GM12864 (cell line): ENCODE results near the gene TTC34.

Experiments used
- DNase-seq: peaks from one replicate; pipeline ENCODE4 v3.0.0-alpha.2; 2011; ENCODE audit warnings: low read depth
- H3K4me3 ChIP-seq: 2 replicates; pipeline ENCODE4 v1.5.1; 2011; ENCODE audit warnings: mild to moderate bottlenecking, low read depth, low read length, control low read depth
- CTCF ChIP-seq: IDR thresholded peaks from 2 replicates; pipeline ENCODE4 v1.5.1; 2011; ENCODE audit warnings: low read depth, mild to moderate bottlenecking, moderate library complexity, low read length, control low read depth, inconsistent platforms; ENCODE audit errors: missing control alignments

Gene TTC34

DNA sequence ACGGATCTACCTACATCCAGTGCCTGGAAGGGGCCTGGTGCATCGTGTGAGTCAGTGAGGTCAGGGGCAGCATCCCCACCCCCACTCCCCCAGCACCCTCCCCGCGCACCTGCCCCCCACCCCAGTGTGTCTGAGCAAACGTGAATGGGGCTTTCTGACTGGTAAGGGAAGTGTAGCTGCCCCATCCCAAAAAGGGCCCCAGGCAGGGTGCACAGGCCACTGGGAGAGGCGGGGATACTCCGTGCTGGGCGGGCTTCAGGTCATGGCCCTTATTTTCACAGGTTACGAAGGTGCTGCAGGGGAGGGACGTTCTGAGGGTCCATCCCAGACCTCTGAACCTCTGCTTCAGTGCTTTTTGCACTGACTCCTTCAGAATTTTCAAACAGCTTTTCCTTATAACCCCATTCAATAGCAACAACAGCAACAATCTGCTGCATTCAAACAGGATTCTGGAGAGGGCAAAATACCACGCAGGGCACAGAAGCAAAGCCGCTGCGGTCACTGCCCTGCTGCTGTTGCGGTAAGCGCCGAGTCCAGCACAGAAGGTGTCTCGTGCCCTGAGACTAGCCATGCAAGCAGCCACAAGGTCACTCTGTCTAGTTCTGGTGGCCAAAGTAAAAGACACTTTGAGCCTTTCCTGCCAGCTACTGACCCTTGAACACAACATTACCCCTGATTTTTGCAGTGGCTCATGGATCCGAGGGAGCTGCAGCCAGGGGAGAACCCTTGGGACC is 10.3 kb downstream of the TTC34 start:
- DNase-seq: no peak
- no peak overlapping the region for H3K4me3 ChIP-seq
- no peak for TF ChIP-seq CTCF

DNA sequence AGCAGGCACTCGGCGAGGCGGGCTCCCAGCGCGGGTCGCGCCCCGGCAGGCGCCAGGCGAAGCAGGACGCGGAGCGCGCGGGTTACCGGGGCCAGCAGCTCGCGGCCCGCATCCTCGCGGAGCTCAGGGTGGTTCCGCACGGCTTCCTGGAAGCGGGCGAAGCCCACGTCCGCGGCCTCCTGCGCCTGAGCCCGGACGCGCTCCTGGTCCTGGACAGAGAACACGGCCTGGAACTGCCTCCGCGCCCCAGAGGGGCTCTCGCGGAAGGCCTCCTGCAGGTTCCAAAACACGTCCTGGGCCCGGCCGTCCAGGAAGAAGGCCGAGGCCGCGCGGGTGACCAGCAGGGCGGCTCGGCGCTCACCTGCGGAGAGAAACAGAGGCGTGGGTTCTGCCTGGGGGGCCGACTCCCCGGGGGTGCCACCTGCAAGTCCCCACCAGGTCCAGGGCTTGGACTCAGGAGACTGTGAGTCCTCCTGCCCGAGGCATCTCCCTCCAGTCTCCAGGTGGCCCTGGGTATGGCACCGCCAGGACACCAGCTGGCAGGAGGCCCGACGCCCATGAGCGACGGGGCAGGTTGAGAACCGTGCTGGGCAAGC is 11.4 kb downstream of the TTC34 start:
- DNase-seq: no peak
- TF ChIP-seq CTCF: no peak
- H3K4me3 ChIP-seq: no peak overlapping the region

GRCh38 chr1:2789164-2789985 is 12.1 kb downstream of the TTC34 start:
- no peak for TF ChIP-seq CTCF
- H3K4me3 ChIP-seq: no peak overlapping the region

DNA sequence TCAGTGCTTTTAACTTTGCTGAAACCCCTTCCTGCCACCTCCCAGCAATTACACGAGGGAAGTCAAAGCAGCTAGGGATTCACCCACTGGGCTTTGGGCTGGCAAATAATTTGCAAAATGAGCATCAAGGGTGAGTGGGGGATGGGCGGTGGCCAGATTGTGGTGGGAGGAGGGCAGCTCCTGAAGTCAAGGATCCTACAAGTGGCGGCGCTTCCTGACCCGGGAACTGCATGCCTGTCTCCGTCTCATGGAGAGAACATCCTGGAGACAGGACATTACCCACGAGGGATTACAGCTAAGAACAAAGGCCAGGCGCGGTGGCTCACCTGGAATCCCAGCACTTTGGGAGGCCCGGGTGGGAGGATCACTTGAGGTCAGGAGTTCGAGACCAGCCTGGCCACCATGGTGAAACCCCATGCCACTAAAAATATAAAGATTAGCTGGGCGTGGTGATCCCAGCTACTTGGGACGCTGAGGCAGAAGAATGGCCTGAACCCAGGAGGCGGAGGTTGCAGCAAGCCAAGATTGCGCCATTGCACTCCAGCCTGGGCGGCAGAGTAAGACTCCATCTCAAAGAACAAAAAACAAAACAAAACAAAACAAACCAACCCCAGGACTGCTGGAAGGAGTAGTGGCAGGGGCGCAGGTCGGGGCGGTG is 12.9 kb downstream of the TTC34 start:
- no peak for TF ChIP-seq CTCF
- H3K4me3 ChIP-seq: no peak overlapping the region
- no peak for DNase-seq

More at GRCh38 chr1:2789164-2789985, 12.1 kb downstream of the TTC34 start:
- DNase-seq: no peak

- no peak for TF ChIP-seq CTCF
- H3K4me3 ChIP-seq: no peak overlapping the region
- DNase-seq: no peak
Measured at GRCh38 chr1:2787163-2787911, 14.2 kb downstream of the TTC34 start.

DNA sequence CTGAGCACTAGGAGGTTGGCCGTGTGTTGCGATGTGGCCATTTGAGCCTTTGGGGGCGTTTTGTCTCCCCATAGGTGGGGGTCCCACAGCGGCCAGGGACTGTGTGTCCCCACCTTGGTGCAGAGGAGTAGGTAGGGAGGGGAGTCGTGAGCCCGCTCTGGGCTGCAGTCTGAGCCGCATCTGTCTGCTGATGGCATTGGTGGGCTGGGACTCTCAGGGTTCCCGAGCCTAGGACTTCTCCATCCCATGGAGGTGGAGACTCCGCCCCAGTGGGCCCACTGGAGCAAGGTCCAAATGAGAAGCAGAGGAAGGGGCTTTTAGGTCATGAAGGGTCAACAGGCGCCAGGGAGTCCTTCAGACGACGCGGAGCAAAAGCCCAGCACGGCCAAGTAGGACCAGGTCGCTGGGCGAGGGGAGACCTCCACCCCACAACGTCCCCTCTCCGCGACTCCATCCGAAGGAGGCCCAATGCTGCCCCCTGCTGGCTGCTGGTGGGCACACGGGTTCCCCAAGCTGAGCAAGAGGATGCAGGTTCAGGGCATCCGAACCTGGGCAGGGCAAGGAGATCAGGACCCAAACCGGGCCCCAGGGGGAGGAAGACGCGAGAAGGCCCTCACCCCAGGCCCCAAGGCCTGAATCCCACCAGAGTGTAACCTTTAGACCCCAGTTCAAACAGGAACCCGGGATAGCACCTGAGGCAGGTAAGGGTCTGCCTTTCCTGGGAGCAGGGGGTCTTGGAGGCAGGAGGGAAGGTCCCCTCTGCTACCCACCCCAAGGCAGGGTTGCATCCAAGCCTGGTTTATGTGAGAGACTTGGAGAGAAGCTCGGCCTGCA is 14.9 kb downstream of the TTC34 start:
- H3K4me3 ChIP-seq: no peak overlapping the region
- peak; percentile 81 for TF ChIP-seq CTCF
- no peak for DNase-seq
